Caco-2 (cell line): ENCODE data around the gene C9orf85. TPM values are rescaled to one million over a fixed set of nuclear protein-coding genes. Genes with fewer than 3 reads are reported as not detected.

Experiments used
- BruUV-seq: library from RNA; stranded (reverse); fragments of 400-500 nt; replicated peaks from 2 replicates; lab custom pipeline; 2021; lab: Mats Ljungman, UMichigan
- CTCF ChIA-PET: fragments of 300-600 bp; sonication (Branson Sonifier 250); formaldehyde crosslinking; loops from one replicate; lab custom pipeline; 2022; ENCODE audit warnings: antibody characterized with exemption; lab: Charles Lee
- POLR2A ChIA-PET: fragments of 300-600 bp; sonication (Branson Sonifier 250); formaldehyde crosslinking; loops from one replicate; lab custom pipeline; 2022; ENCODE audit warnings: antibody characterized with exemption; lab: Charles Lee
- DNase-seq, 2 experiments: peaks; one replicate each; pipeline versions ENCODE4 v3.0.0 to v3.0.0-alpha.2; 2020 to 2022
- H3K27me3 ChIP-seq: replicated peaks from 2 replicates; pipeline ENCODE4 v1.6.0; 2011; ENCODE audit warnings: low read length; ENCODE audit not compliant: control insufficient read depth, insufficient read depth
- H3K36me3 ChIP-seq: 2 replicates; pipeline ENCODE4 v1.5.1; 2011; ENCODE audit warnings: low read length; ENCODE audit not compliant: control insufficient read depth, insufficient read depth
- H3K4me1 ChIP-seq: fragments of 250-450 bp; sonication (Bioruptor Pico); 2 replicates; pipeline ENCODE4 v1.5.1; 2020; ENCODE audit warnings: mild to moderate bottlenecking
- H3K4me3 ChIP-seq: 2 replicates; pipeline ENCODE4 v1.5.1; 2011; ENCODE audit warnings: low read depth, mild to moderate bottlenecking, control low read depth, low read length
- H3K9me3 ChIP-seq: fragments of 250-450 bp; sonication (Bioruptor Pico); 2 replicates; pipeline ENCODE4 v1.5.1; 2020; ENCODE audit warnings: mild to moderate bottlenecking, moderate library complexity
- H3K27ac Mint-ChIP-seq: one replicate; pipeline ENCODE4 v1.8.0; 2022; ENCODE audit warnings: mixed read lengths; ENCODE audit not compliant: unreplicated experiment
- H3K27me3 Mint-ChIP-seq: one replicate; pipeline ENCODE4 v1.8.0; 2022; ENCODE audit warnings: mixed read lengths; ENCODE audit not compliant: insufficient read depth, unreplicated experiment
- H3K36me3 Mint-ChIP-seq: one replicate; pipeline ENCODE4 v1.8.0; 2022; ENCODE audit warnings: mild to moderate bottlenecking, mixed read lengths; ENCODE audit not compliant: insufficient read depth, unreplicated experiment
- H3K4me1 Mint-ChIP-seq: one replicate; pipeline ENCODE4 v1.8.0; 2022; ENCODE audit warnings: low read depth, mixed read lengths; ENCODE audit not compliant: unreplicated experiment
- H3K4me3 Mint-ChIP-seq: one replicate; pipeline ENCODE4 v1.8.0; 2022; ENCODE audit warnings: mild to moderate bottlenecking, moderate library complexity, mixed read lengths; ENCODE audit not compliant: unreplicated experiment
- H3K9me3 Mint-ChIP-seq: one replicate; pipeline ENCODE4 v1.8.0; 2022; ENCODE audit warnings: mixed read lengths; ENCODE audit not compliant: unreplicated experiment
- CTCF ChIP-seq, 2 experiments: fragments of 200-600 bp in 1 of 2; IDR thresholded peaks; 1 replicate in 1 of 2; 2 replicates in 1 of 2; pipeline versions ENCODE4 v1.5.1 to v1.8.0; 2011 to 2022; ENCODE audit warnings: antibody characterized with exemption in 1 of 2, control low read depth in 1 of 2, inconsistent platforms in 1 of 2, low read depth in 1 of 2, low read length in 1 of 2, mild to moderate bottlenecking in 1 of 2, moderate library complexity in 1 of 2; ENCODE audit not compliant: insufficient read depth in 1 of 2, severe bottlenecking in 1 of 2, unreplicated experiment in 1 of 2
- intact Hi-C: fragments of 100-400 bp; cut with micrococcal nuclease; formaldehyde crosslinking; loops from one replicate; pipeline ENCODE4 v1.10.0; 2022; ENCODE audit not compliant: unreplicated experiment
- total RNA-seq: library from RNA; stranded (reverse); gene quantifications from 2 replicates; pipeline ENCODE4 v1.2.3, GENCODE V29; 2022

C9orf85 gene
- total RNA-seq, 1 experiment from 2014 or later, result 2.4 TPM

GRCh38 chr9:71879644-71880174 lies 31.7 kb upstream of the C9orf85 start:
- H3K9me3 ChIP-seq, result no peaks in the 10 kb centered on the region
- no peak overlapping the region for H3K4me3 ChIP-seq
- Mint-ChIP-seq H3K4me3 (no peak overlapping the region), H3K9me3 (no peaks in the 10 kb centered on the region), H3K4me1 (no peaks in the 10 kb centered on the region), H3K27me3 (no peaks in the 10 kb centered on the region), H3K27ac (no peak overlapping the region), H3K36me3 (no peaks in the 10 kb centered on the region)
- intact Hi-C loops, result no loop called here
- no peaks in the 10 kb centered on the region for H3K4me1 ChIP-seq
- no peak for TF ChIP-seq CTCF (IDR thresholded peaks at IDR 0.05; ENCODE audit: insufficient read depth in 1 of 2, low read depth in 1 of 2, low read length in 1 of 2, severe bottlenecking in 1 of 2, unreplicated experiment in 1 of 2)
- BruUV-seq, result no TSS peak
- no peaks in the 10 kb centered on the region for H3K36me3 ChIP-seq
- ChIA-PET CTCF (no interaction called here), POLR2A (no interaction called here)
- DNase-seq, result no peak
- no peaks in the 10 kb centered on the region for H3K27me3 ChIP-seq

GRCh38 chr9:71884005-71884404 lies 27.4 kb upstream of the C9orf85 start:
- H3K27me3 Mint-ChIP-seq, result no peaks in the 10 kb centered on the region
- Histone ChIP-seq H3K9me3 (no peaks in the 10 kb centered on the region), H3K4me1 (no peaks in the 10 kb centered on the region), H3K4me3 (no peak overlapping the region), H3K27me3 (no peaks in the 10 kb centered on the region), H3K36me3 (no peaks in the 10 kb centered on the region)
- no peak for TF ChIP-seq CTCF (IDR thresholded peaks at IDR 0.05; ENCODE audit: insufficient read depth in 1 of 2, low read depth in 1 of 2, low read length in 1 of 2, severe bottlenecking in 1 of 2, unreplicated experiment in 1 of 2)
- no peak overlapping the region for H3K4me3 Mint-ChIP-seq
- no peaks in the 10 kb centered on the region for H3K36me3 Mint-ChIP-seq
- POLR2A ChIA-PET, result no interaction called here
- CTCF ChIA-PET, result no interaction called here
- no peaks in the 10 kb centered on the region for H3K9me3 Mint-ChIP-seq
- intact Hi-C loops, result no loop called here
- no peaks in the 10 kb centered on the region for H3K4me1 Mint-ChIP-seq
- BruUV-seq, result no TSS peak
- no peak overlapping the region for H3K27ac Mint-ChIP-seq
- no peak for DNase-seq

DNA sequence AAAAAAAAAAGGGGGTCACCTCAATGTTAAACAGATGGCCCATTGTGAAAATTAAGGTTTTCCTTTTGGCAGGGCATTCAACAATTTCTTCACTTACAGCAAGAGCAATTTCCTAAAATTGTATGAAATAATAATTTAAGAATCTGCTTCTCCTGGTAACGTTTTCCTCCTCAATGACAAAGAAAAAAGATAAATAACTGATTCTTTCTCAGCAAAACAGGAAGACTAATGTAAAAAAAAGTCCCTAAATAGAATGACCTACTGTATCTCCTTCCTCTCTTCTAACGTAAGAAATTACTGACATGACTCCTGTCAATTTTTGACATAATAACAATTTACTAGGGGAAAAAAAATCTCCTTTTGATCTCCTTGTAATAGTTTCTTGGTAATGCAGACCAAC lies 26.0 kb upstream of the C9orf85 start:
- Histone ChIP-seq H3K4me3 (no peak overlapping the region), H3K27me3 (no peaks in the 10 kb centered on the region), H3K9me3 (no peaks in the 10 kb centered on the region), H3K4me1 (no peaks in the 10 kb centered on the region), H3K36me3 (no peaks in the 10 kb centered on the region)
- H3K27me3 Mint-ChIP-seq, result no peaks in the 10 kb centered on the region
- H3K9me3 Mint-ChIP-seq, result no peaks in the 10 kb centered on the region
- no peak overlapping the region for H3K4me3 Mint-ChIP-seq
- no TSS peak for BruUV-seq
- H3K27ac Mint-ChIP-seq, result no peak overlapping the region
- POLR2A ChIA-PET, result no interaction called here
- DNase-seq, result no peak
- intact Hi-C loops, result no loop called here
- CTCF ChIA-PET, result no interaction called here
- TF ChIP-seq CTCF (IDR thresholded peaks at IDR 0.05; ENCODE audit: insufficient read depth in 1 of 2, low read depth in 1 of 2, low read length in 1 of 2, severe bottlenecking in 1 of 2, unreplicated experiment in 1 of 2), result no peak
- no peaks in the 10 kb centered on the region for H3K4me1 Mint-ChIP-seq
- no peaks in the 10 kb centered on the region for H3K36me3 Mint-ChIP-seq
